ENCODE measurements around the gene TMEM181. TPM values are rescaled to one million over a fixed set of nuclear protein-coding genes. Genes with fewer than 3 reads are reported as not detected.

The TMEM181 gene
- total and polyA plus RNA-seq, 2 experiments from 2014 or later: 11.9 to 25.2 TPM

DNA sequence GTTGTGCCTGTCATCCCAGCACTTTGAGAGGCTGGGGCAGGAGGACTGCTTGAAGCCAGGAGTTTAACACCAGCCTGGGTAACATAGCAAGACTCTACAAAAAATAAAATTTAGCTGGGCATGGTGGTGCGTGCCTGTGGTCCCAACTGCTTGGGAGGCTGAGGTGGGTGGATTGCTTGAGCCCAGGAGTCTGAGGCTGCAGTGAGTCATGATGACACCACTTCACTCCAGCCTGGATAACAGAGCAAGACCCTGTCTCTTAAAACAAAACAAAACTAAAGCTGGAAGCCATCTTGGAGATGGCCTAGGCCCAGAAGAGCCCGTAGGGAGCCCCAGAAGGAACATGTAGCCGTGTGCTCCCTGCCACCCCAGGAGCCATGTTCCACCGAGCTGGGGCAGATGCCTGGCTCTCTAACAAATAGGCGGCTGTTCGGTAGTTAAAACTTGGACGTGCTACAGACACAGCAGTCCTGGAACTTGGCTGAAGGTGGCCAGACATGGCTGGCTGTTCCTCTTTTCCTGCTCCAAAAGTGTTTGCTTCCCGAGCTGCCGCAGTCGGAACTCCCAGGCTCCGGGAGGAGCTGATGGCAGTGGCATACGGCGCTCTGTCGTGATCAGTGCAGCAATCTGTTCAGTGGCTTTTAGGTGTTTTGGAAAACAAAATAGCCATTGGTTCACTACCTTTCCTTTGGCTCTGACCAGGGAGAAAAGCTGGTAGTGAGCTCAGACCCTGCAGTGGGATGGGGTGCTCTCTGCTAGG is 47.7 kb downstream of the TMEM181 start (continued):
- TF ChIP-seq, protein P1, sequence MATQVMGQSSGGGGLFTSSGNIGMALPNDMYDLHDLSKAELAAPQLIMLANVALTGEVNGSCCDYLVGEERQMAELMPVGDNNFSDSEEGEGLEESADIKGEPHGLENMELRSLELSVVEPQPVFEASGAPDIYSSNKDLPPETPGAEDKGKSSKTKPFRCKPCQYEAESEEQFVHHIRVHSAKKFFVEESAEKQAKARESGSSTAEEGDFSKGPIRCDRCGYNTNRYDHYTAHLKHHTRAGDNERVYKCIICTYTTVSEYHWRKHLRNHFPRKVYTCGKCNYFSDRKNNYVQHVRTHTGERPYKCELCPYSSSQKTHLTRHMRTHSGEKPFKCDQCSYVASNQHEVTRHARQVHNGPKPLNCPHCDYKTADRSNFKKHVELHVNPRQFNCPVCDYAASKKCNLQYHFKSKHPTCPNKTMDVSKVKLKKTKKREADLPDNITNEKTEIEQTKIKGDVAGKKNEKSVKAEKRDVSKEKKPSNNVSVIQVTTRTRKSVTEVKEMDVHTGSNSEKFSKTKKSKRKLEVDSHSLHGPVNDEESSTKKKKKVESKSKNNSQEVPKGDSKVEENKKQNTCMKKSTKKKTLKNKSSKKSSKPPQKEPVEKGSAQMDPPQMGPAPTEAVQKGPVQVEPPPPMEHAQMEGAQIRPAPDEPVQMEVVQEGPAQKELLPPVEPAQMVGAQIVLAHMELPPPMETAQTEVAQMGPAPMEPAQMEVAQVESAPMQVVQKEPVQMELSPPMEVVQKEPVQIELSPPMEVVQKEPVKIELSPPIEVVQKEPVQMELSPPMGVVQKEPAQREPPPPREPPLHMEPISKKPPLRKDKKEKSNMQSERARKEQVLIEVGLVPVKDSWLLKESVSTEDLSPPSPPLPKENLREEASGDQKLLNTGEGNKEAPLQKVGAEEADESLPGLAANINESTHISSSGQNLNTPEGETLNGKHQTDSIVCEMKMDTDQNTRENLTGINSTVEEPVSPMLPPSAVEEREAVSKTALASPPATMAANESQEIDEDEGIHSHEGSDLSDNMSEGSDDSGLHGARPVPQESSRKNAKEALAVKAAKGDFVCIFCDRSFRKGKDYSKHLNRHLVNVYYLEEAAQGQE (IDR thresholded peaks at IDR 0.05; ENCODE audit: unreplicated experiment): no peak
- TF ChIP-seq POLR2AphosphoS5 (IDR thresholded peaks at IDR 0.05; ENCODE audit: low read depth) (no peak), NANOG (IDR thresholded peaks at IDR 0.05; ENCODE audit: borderline replicate concordance) (no peak), ZNF331 (CRISPR knock-in tag; IDR thresholded peaks at IDR 0.05; ENCODE audit: low read depth) (no peak)
- TF ChIP-seq, protein P2, sequence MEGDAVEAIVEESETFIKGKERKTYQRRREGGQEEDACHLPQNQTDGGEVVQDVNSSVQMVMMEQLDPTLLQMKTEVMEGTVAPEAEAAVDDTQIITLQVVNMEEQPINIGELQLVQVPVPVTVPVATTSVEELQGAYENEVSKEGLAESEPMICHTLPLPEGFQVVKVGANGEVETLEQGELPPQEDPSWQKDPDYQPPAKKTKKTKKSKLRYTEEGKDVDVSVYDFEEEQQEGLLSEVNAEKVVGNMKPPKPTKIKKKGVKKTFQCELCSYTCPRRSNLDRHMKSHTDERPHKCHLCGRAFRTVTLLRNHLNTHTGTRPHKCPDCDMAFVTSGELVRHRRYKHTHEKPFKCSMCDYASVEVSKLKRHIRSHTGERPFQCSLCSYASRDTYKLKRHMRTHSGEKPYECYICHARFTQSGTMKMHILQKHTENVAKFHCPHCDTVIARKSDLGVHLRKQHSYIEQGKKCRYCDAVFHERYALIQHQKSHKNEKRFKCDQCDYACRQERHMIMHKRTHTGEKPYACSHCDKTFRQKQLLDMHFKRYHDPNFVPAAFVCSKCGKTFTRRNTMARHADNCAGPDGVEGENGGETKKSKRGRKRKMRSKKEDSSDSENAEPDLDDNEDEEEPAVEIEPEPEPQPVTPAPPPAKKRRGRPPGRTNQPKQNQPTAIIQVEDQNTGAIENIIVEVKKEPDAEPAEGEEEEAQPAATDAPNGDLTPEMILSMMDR (conservative IDR thresholded peaks at IDR 0.05; ENCODE audit: low read depth in 2 of 2): no peak

DNA sequence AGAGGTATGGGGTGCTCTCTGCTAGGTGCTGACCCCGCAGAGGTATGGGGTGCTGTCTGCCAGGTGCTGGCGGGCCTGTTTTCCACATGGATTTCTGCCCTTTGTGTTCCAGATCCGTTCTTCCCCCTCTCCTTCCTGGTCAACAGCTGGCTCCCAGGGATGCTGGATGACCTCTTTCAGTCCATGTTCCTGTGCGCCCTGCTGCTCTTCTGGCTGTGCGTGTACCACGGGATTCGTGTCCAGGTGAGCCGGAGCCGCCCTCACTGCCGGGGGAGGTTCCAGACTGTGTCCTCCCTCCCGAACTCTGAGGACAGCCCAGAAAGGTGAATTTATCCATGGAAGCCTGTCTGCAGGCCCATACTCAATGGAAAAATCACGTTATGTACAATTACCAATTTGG is 48.3 kb downstream of the TMEM181 start:
- ATAC-seq (no peak), DNase-seq (ENCODE audit: low spot score) (no peak)
- no peak overlapping the region for H2AFZ ChIP-seq
- Mint-ChIP-seq H3K4me3 (no peak overlapping the region), H3K27ac (no peak overlapping the region), H3K27me3 (ENCODE audit: insufficient read depth, low read depth, poor library complexity) (peaks cover 5% of the 10 kb centered on the region), H3K4me1 (peaks cover 22% of the 10 kb centered on the region), H3K36me3 (ENCODE audit: low read depth) (peaks cover 63% of the 10 kb centered on the region), H3K9me3 (no peaks in the 10 kb centered on the region)
- no peak overlapping the region for H3K27ac ChIP-seq (ENCODE audit: low read depth)
- H4K20me1 ChIP-seq (replicated peaks; ENCODE audit: insufficient read depth): 0 out of 2 replicates have a peak, but pooled peaks cover 6% of the 10 kb centered on the region
- peaks cover 9% of the 10 kb centered on the region for H3K4me1 ChIP-seq (ENCODE audit: insufficient read depth)
- peaks cover 4% of the 10 kb centered on the region for H3K36me3 ChIP-seq (ENCODE audit: insufficient read depth)
- H3K79me2 ChIP-seq (replicated peaks; ENCODE audit: insufficient read depth): no peaks in the 10 kb centered on the region
- H3K4me3 ChIP-seq: no peak overlapping the region
- H3K27me3 ChIP-seq (ENCODE audit: insufficient read depth): no peaks in the 10 kb centered on the region
- no peak overlapping the region for H3K4me2 ChIP-seq
- no peaks in the 10 kb centered on the region for H3K9me2 ChIP-seq (ENCODE audit: insufficient read depth)
- H3F3A ChIP-seq (replicated peaks; ENCODE audit: low read depth): peaks cover 4% of the 10 kb centered on the region; the same call in 1 of the 2 replicates
- TF ChIP-seq EZH2 (IDR thresholded peaks at IDR 0.05; ENCODE audit: low read depth, unreplicated experiment) (no peak), POLR2AphosphoS5 (IDR thresholded peaks at IDR 0.05; ENCODE audit: low read depth) (no peak), JUNB (IDR thresholded peaks at IDR 0.05; ENCODE audit: unreplicated experiment) (no peak), NANOG (IDR thresholded peaks at IDR 0.05; ENCODE audit: borderline replicate concordance) (no peak)
- TF ChIP-seq, protein P3, sequence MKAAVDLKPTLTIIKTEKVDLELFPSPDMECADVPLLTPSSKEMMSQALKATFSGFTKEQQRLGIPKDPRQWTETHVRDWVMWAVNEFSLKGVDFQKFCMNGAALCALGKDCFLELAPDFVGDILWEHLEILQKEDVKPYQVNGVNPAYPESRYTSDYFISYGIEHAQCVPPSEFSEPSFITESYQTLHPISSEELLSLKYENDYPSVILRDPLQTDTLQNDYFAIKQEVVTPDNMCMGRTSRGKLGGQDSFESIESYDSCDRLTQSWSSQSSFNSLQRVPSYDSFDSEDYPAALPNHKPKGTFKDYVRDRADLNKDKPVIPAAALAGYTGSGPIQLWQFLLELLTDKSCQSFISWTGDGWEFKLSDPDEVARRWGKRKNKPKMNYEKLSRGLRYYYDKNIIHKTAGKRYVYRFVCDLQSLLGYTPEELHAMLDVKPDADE (IDR thresholded peaks at IDR 0.05): no peak
- TF ChIP-seq, protein P2 (conservative IDR thresholded peaks at IDR 0.05; ENCODE audit: low read depth in 2 of 2): no peak

Measured in GM23338 (cell line).